Kidney epithelial cell (primary cell): ENCODE data around the gene S100A2. TPM values are rescaled to one million over a fixed set of nuclear protein-coding genes. Genes with fewer than 3 reads are reported as not detected.

Experiments
- total RNA-seq: library from RNA; depleted of rRNA; stranded (reverse); fragments of >200 nt; gene quantifications from 2 replicates; pipeline ENCODE4 v1.2.3, GENCODE V29; 2015

The S100A2 gene
- total RNA-seq, 1 donor from 2014 or later = 27.5 TPM

Other genes starting within 250 kb of the S100A2 start
- 0.07 and 0.71 TPM in 2 replicates for gene PGLYRP4, start 217.0 kb downstream of the S100A2 start, total RNA-seq
- 35.3 and 55.9 TPM in 2 replicates for gene S100A9, start 208.0 kb downstream of the S100A2 start, total RNA-seq
- not detected in 2 replicates for gene S100A12, start 190.2 kb downstream of the S100A2 start, total RNA-seq
- gene S100A8, start 174.8 kb downstream of the S100A2 start, total RNA-seq = not detected in 2 replicates
- gene S100A7A, start 149.3 kb downstream of the S100A2 start, total RNA-seq = not detected in 2 replicates
- not detected in 2 replicates for gene S100A7, start 105.2 kb downstream of the S100A2 start, total RNA-seq
- gene S100A6, start 29.9 kb downstream of the S100A2 start, total RNA-seq = 754 and 920 TPM in 2 replicates
- gene S100A5, start 24.9 kb downstream of the S100A2 start, total RNA-seq = 0.75 TPM in 1 of 2 replicates, not detected in the other
- 2.7 and 7.1 TPM in 2 replicates for gene S100A4, start 20.0 kb downstream of the S100A2 start, total RNA-seq
- 5.8 and 12.0 TPM in 2 replicates for gene S100A3, start 16.6 kb downstream of the S100A2 start, total RNA-seq
- 480 and 499 TPM in 2 replicates for gene S100A16, start 47.3 kb upstream of the S100A2 start, total RNA-seq
- gene S100A14, start 50.5 kb upstream of the S100A2 start, total RNA-seq = 4.2 and 4.4 TPM in 2 replicates
- gene S100A13, start 61.7 kb upstream of the S100A2 start, total RNA-seq = 171 and 183 TPM in 2 replicates
- gene S100A1, start 62.6 kb upstream of the S100A2 start, total RNA-seq = 1.3 and 2.0 TPM in 2 replicates
- gene CHTOP, start 68.2 kb upstream of the S100A2 start, total RNA-seq = 54.8 and 58.1 TPM in 2 replicates
- gene SNAPIN, start 92.9 kb upstream of the S100A2 start, total RNA-seq = 61.0 and 65.0 TPM in 2 replicates
- 231 and 250 TPM in 2 replicates for gene ILF2, start 105.1 kb upstream of the S100A2 start, total RNA-seq
- 2.0 and 2.1 TPM in 2 replicates for gene NPR1, start 112.8 kb upstream of the S100A2 start, total RNA-seq
- gene INTS3, start 162.2 kb upstream of the S100A2 start, total RNA-seq = 33.8 and 36.4 TPM in 2 replicates
- gene SLC27A3, start 209.6 kb upstream of the S100A2 start, total RNA-seq = 2.7 and 6.2 TPM in 2 replicates